Measurements from ENCODE around the gene CR2.
"Not testable (repeated sequence)": the region's sequence is repeated elsewhere in the genome, so short reads cannot be mapped to it uniquely, and the experiment has no call there.

Gene CR2

DNA sequence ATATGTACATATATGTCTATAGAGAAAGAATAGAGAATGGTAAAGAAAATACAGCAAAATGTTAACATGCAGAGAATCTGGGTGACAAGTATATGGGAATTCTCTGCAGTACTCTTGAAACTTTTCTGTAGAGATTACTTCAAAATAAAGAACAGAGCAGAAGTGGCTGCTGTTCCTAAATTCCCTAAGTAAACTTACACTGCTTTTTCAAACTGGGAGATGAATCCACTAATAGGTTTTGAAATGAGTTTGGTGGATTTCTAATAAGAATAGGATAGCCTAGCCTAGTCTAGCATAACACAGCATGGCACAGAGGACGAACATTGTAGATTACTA, 450 bp upstream of the CR2 start:
- DNase-seq, result no peak

DNA sequence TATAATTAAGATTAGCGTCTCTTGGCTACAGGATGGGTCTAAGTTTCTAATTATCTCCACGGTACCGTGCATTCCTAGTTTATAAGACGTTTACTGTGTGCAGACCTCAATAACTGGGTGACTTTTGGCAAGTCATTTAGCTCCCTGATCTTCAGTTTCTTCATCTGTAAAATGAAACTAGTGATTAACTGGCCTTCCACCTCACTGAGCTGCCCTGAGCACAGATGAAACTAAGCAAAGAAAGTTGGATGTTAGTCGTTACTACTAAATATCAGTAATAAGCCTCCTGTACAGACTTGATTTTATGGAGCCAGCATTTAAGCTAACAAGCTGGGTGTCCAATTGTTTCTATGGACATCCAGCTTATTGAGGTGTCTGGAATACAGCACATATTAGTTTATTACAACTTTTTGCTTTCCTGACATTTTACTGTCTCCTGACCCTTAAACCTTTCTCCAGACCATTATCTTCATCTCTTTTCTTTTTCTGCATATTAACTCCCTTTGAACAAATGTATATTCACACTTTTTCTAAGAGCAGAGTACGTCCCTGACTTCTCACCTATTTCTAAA, 1.1 kb downstream of the CR2 start:
- no peak for DNase-seq

DNA sequence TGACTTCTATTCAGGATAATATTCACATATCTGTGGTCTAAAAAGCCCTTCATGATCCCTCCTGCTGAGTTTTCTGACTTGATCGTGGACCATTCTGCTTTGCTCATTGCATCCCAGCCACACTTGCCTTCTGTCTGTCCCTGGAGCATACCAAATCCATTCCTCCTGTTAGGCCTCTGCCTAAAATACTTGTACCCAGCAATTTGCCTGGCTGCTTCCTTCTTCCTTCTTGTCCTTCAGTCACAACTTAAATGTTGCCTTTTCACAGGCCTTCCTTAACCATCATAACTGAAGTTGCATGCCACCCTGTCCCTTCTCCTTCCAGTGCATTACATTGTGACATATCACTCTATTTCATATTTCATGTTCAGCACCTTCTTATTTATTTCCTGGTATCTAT, 4.3 kb downstream of the CR2 start:
- DNase-seq, result no peak

DNA sequence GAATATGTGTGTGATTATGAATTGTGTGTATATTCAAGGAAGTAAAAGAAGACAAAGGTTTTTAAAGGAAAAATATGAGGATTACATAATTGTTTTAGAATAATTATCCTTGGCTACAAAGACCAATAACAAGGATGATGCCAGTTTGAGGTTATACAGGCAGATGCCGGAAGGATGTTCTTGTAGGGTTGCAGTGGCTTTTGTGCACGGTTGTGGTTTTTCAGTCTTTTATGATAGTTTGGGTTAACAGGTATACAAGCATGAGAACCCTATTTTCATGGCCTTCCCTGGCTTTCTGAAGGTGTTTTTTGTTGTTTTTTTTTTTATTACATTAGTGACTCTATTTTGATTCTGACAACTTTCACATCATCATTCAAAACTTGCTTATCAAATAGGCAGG, 4.9 kb downstream of the CR2 start:
- DNase-seq, result no peak

DNA sequence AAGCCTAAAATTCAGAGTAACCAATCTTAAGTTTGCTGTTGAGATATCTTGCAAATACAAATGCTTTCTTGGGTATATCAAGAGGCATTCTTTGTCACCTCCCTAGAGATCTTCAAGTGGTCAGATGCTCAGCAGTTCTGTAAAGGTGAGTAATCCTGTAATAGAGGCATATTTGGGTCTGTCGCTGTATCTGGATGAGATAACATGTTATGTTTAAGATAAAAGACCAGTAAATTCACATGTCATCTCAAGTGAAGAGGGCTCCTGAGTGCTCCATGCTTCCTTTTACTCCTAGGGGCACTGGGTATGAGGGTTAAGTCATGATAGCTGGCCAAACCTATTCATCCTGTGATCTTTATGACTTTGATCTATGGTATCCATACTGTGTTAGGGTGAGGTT, 7.5 kb downstream of the CR2 start:
- DNase-seq, result no peak

DNA sequence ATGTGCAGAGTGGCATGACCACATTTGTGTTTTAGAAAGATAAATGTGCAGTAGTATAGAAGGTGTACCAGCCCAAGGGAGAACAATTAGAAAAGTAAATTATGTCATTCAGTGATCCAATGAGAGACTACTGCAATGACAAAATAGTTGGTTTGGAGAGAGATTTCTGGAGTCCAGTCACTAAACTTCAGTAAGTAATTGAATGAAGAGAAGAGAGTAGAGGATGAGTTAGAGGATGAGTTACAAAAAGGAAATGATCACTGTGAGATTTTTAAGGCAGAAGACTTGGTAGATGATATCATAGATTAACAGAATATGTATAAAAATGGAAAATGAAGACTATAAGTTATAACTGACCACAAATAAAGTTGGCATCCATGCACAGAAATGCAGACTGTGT, 8.4 kb downstream of the CR2 start:
- DNase-seq, result no peak

DNA sequence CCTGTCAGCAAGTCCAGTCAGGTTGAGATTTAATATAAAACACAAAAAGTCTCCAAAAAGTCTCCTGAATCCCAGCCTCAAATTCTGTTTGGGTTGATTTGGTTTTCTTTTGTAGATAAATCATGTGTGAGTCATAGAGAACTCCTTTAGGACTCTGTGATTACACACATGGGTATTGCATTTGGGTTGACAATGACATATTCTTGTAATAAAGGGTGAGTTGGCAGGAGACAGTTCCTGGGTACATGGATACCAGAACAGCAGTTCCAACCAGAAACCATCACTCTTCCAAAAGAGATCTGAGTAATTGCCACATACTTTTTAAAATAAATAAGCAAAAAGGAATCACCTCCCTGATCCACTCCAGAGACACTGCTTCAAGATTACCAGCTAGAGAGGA, 8.9 kb downstream of the CR2 start:
- DNase-seq, result no peak

DNA sequence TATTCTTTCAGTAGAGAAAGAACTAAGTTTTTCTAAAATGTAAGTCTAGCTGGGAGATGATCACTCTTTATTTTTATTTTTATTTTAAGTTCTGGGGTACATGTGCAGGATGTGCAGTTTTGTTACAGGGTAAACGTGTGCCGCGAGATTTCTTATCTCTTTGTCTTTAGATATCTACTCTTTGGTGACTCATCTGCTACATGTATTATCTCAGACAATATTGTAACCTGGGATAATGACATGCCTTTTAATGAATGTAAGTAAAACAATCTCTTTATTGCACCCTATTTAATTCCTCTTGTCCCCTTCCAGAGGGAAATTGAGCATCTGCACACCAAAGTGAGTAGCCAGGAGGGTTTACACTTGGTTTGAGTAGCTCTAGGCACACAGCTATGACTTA, 9.4 kb downstream of the CR2 start:
- DNase-seq, result no peak

DNA sequence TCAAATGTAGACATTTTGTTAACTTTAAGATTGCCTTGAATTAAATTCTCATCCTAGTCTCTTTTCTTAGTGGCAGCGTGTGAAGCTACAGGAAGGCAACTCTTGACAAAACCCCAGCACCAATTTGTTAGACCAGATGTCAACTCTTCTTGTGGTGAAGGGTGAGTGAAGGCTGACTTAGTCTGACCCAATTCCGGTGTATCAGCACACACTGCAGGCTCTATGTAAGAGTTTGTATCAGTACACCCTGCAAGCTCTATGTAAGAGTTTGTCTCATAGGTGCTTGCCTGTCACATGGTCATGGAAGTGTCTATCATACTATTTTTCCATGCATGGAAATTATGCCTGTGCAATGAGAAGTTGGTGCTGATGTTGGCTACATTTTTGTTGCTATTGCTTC, 16.8 kb downstream of the CR2 start:
- DNase-seq, result no peak

DNA sequence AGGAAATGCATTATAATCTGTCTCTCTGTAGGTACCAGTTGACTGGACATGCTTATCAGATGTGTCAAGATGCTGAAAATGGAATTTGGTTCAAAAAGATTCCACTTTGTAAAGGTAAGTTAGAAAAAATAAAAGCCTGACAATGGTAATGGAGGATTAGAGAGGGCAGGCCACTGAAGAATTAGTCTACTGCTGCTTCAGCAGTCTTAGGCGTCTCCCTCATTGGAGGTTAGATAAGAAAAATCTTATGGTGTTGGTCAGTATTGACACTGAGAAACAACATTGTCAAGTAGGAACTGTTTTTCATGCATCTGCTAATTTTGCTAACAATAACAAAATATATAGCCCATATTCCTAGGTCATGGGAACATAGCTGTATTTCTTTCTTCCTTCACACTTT, 20.1 kb downstream of the CR2 start:
- no peak for DNase-seq

DNA sequence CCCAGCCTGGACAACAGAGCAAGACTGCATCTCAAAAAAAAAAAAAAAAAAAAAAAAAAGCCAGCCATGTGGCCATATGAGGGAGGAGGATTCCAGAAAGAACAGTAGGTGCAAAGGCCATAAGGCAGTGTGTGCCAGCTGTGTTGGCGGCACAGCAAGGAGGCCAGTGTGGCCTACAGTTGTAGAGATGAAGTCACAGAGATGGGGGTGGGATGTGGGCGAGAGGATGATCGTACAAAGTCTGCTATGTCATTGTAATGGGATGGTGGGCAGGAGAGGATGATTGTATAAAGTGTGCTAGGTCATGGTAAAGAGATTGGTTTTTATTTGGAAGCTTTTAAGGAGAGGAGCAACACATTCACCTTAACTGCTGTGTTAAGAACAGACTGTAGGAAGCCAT, 32.1 kb downstream of the CR2 start:
- no peak for DNase-seq

DNA sequence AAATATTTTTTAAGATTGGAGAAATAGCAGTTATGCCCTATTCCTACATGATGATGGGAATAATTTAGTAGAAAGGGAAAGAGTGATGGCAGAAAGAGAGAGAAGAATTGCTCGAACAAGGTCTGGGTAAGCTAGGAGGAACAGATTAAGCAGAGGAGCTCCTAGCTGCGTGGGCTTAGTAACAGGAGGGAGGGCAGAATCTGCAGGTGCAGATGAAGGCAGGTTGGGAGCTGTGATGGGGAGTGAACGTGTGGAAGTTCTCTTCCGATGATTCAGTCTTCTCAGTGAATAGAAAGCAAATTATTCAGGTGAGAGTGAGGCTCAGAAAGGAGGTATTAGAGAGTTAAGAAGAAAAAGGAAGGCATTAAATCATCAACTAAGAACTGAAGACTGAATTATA, 33.5 kb downstream of the CR2 start:
- no peak for DNase-seq

DNA sequence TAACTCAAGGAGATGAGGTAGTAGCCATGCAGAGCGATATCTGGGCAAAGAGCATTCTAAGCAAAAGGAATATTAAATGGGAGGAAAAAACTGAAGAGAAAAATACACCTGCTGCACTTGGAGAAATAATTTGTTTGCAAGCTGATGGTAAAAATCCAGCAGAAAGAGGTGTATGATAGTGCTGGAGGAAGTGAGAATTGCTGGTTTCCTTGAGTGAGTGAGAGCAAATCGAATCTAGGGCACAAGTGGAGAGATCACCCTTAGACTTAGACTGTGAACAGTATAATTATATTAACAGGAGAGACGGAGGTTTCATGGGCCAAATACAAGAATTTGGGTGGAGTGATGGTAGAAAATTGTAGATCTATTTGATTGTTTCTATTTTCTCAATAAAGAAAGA, 39.1 kb downstream of the CR2 start:
- DNase-seq, result no peak

DNA sequence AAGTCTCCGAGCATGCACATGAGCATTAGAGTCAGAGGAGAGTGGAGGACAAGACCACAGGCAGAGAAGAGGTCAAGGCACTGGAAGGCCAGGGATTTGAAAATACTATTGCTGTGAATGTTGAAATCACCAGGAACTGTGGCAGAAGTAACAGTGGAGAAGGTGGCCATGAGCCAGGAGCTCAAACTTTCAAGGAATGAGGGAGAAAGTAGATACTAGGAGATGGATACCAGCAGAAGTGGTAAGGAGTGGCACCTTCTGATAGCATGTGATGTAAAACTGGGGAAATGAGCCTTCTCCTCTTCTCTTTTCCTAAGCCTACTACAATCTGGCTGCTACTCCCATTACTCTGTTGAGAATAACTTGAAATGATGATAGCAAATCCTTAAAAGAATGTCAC, 40.0 kb downstream of the CR2 start:
- no peak for DNase-seq

DNA sequence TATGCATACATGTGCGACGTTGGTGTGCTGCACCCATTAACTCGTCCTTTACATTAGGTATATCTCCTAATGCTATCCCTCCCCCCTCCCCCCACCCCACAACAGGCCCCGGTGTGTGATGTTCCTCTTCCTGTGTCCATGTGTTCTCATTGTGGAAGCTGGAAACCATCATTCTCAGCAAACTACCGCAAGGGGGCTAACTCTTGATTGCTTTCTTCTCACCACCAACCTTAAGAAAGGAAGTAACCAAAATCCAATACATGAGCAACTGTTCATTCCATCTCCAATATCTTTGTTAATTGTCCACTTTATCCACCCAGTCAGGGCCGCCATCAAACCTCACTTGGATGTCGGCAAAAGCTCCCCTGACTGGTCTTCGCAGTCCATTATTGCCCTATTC, 41.2 kb downstream of the CR2 start:
- not testable (repeated sequence) for DNase-seq

DNA sequence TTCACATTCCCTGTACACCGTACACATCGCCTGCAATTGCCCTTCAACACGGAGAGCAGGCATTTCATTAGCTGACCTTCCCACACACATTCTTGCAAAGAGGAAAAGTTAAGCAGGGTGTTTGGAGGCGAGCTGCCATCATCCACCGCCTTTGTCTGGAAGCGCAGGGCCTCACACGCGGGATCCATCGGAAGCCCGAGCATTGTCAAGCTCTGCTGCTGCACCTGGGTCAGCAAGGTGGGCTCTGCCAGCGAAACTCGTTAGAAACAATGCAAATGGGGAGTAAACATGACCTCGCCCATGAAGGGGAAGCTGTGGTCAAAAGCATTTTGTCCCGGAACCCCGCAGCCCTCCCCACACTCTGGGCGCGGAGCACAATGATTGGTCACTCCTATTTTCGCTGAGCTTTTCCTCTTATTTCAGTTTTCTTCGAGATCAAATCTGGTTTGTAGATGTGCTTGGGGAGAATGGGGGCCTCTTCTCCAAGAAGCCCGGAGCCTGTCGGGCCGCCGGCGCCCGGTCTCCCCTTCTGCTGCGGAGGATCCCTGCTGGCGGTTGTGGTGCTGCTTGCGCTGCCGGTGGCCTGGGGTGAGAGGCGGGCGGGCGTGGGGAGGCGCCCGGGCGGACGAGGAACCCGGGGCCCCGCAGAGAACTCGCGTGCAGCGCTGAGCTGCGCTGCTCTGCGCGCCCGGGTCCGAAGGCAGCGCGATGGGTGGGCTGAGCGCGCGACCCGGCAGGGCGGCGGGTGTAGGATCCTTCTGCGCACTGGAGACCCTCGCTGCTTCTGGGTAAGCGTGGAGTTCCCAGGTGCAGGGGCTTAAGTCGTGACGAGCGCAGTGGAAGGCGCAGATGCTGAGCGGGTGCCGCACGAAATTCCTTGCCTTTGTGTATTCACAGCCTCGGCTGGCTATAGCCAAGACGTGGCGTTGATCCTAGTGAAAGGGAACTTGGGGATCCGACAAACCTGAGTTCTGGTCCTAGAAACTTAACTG, 42.0 kb downstream of the CR2 start, which contains the start of gene CR1:
TSS of gene CR1 (plus strand) at position 357 of the 992 bp plus-strand sequence. CDS start at position 468, 111 bp downstream.
- DNase-seq, result no peak

DNA sequence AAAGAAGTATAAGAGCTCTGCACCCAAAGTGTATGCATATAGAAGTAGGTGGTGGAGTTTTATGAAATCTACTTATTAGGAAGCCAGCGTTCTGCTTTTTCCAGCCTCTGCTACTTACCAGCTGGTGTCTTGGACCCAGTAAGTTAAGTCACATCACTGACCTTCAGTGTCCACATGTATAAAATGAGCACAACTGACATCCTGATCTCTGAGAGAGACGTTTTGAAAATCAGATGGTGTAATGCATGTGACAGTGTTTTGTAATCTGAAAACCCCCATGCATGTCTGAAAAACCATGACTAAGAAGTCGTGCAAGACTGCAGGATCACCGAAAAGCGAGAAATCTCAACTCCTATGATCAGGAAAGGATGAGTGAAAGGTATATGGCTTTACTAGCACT, 43.8 kb downstream of the CR2 start:
- DNase-seq, result no peak

DNA sequence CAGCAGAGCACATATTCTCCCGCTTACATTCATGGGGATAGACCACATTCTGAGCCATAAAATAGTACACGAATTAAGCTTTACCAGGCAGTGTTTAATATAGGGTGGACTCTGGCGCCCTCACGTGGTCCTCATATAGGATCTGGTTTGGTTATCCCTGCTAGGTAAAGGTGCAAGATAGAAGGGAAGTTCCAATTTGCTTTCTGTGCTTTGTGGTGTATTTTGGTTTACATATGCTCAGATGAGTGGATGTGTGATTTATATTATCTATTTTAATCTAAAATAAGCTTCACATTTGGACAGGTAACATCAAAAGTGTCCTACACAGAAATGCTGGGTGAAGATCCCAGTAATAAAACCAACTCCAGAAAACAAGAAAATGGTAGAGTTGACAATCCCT, 45.4 kb downstream of the CR2 start:
- DNase-seq, result peak; percentile 34

DNA sequence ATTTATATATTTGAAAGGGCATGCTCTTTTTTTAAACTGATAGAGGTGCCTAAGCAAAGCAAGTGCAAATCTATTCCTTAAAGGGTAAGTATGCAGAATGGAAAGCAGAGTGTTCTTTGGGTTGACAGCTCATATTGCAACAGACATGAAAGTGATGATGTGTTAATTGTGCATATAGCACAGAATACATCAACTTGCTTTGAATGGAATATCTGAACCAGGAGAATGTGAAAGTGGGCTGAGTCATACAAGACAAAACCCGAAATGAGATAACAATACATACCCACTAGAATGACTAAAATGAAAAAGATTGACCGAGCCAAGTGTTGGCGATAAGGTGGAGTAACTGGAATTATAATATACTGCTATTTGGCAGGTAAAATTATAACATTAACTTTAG, 46.2 kb downstream of the CR2 start:
- DNase-seq, result no peak

DNA sequence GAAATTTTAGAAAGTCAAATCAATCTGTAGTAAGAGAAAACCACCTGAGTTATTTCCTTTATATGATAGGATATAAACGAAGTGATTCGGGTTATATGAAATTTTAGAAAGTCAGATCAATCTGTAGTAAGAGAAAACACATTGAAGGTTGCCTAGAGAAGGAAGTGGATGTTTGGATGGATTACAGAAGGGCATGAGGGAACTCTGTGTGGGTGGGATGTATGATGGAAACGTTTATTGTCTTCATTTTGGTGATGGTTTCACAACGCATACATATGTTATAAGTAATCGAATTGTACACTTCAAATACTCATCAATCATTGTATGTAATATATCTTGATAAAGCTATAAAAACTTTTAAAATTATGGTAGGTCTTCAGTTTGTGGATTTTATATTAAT, 46.9 kb downstream of the CR2 start:
- no peak for DNase-seq

DNA sequence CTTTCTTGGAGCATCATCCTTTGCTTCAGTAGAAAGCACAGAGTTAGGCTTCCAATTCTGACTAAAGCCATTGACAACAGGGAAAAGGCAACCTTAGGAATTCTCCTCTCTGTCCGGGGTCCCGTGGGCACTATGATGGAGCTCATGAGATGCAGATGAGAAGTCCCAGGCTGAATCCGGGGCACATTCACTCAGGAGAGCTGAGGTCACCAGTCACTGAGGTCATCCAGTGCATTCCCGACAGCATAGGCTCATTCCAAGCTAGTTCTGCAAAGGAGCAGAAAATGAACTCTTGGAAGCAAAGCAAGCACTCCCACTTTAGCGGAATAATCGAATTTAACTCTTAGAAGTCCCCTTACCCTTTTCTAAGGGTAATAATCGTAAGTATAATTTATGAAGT, 48.6 kb downstream of the CR2 start:
- DNase-seq, result no peak

DNA sequence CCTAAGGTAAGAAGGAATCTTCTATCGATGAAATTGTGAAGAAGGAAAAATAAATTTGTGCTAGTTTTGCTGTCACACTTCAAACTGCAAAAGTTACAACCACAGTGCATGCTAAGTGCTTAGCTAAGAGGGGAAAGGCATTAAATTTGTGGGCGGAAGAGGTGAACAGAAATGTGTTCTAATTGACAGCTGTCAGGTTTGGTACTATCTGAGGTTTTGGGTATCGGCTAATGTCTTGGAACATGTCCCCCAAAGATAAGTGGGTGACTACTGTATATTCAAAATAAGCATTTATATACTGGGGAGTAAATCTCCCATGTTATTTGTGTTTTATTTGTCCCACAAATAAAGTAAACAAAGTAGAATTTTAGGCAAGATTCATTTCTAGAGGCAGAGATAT, 49.8 kb downstream of the CR2 start:
- DNase-seq, result no peak

DNA sequence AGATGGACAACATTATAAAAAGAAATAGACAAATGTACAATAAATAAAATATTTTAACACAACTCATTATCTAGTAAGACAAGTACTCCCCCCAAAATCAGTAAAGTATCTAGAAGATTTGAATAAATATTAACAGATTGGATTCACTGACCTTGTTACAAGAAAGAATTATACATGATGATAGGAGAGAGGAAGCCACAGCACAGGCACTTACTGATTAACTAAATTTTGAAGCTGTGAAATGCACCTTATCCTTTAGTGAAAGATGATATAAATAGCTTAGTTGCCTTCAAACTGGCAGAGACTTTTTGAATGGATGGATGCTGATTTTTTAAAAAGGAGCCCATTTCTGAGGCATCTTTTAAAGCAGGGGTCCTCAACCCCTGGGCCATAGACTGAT, 50.3 kb downstream of the CR2 start:
- no peak for DNase-seq

DNA sequence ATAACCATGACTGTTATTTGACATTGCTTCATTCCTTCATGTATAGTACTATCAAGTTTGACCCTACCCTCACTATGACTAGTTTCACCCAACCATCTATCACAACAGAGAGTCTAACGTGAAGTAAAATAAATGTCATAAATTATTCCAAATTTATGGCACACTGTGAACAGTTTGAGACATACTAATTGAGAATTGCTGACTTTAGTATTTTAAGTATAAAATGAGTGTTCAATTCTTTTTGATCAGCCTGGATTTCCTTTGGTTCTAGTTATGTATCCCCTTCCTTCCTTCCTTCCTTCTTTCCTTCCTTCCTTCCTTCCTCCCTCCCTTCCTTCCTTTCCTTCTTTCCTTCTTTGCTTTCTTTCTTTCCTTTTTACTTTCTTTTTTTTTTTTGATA, 56.3 kb downstream of the CR2 start:
- DNase-seq, result no peak

DNA sequence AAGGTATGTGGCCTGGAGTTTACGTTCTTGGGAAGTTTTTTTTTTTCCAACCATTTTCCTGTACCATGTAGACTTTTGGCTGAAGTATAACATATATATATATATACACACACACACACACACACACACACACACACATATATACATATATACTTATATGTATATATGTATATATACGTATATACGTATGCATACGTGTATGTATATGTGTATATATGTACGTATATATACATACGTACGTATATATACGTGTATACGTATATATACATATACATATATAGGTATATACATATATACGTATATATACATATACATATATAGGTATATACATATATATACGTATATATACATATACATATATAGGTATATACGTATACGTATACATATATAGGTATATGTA, 60.8 kb downstream of the CR2 start:
- DNase-seq, result no peak

All from NCI-H2171 (cell line).